GM12878 (cell line): ENCODE data around the gene PAIP2. TPM values are rescaled to one million over a fixed set of nuclear protein-coding genes. Genes with fewer than 3 reads are reported as not detected.

ENCODE experiments used
- ATF7 ChIP-seq: fragments of 450-650 bp; IDR thresholded peaks from 2 replicates; pipeline ENCODE4 v1.6.1; 2016; ENCODE audit warnings: low read depth, mild to moderate bottlenecking
- BCL11A ChIP-seq: IDR thresholded peaks from 2 replicates; pipeline ENCODE4 v1.6.1; 2011; ENCODE audit warnings: low read depth, low read length
- CHD4 ChIP-seq: fragments of 200-600 bp; sonication (generic); IDR thresholded peaks from 2 replicates; pipeline ENCODE4 v1.6.1; 2016; ENCODE audit warnings: mild to moderate bottlenecking
- EP300 ChIP-seq, 2 experiments: fragments of 150-350 bp in 1 of 2; IDR thresholded peaks; 2 replicates each; pipeline ENCODE4 v1.6.1; 2011 to 2012; ENCODE audit warnings: low read depth in 2 of 2, low read length in 2 of 2, borderline replicate concordance in 1 of 2, improper control_type of control experiment in 1 of 2, inconsistent platforms in 1 of 2; ENCODE audit not compliant: control insufficient read depth in 1 of 2
- HDAC2 ChIP-seq: fragments of 200-600 bp; sonication (generic); IDR thresholded peaks from 2 replicates; pipeline ENCODE4 v1.6.1; 2017
- IKZF2 ChIP-seq, 2 experiments: fragments of 450-650 bp; IDR thresholded peaks; 2 replicates each; pipeline ENCODE4 v1.6.1; 2017; ENCODE audit warnings: mild to moderate bottlenecking in 2 of 2, moderate library complexity in 2 of 2
- IRF4 ChIP-seq: IDR thresholded peaks from 2 replicates; pipeline ENCODE4 v1.6.1; 2011; ENCODE audit warnings: low read depth, low read length
- JUND ChIP-seq: IDR thresholded peaks from 2 replicates; pipeline ENCODE4 v1.6.1; 2012; ENCODE audit warnings: low read depth, mild to moderate bottlenecking, low read length, improper control_type of control experiment, moderate library complexity
- NFXL1 ChIP-seq: fragments of 450-650 bp; IDR thresholded peaks from 2 replicates; pipeline ENCODE4 v1.6.1; 2017; ENCODE audit warnings: antibody characterized with exemption, mild to moderate bottlenecking, borderline replicate concordance
- NFYB ChIP-seq: IDR thresholded peaks from 2 replicates; pipeline ENCODE4 v1.6.1; 2011; ENCODE audit warnings: low read depth, mild to moderate bottlenecking, low read length, improper control_type of control experiment, moderate library complexity; ENCODE audit not compliant: insufficient read depth
- NR2C1 ChIP-seq: fragments of 450-650 bp; IDR thresholded peaks from 2 replicates; pipeline ENCODE4 v1.6.1; 2017; ENCODE audit warnings: antibody characterized with exemption, mild to moderate bottlenecking, moderate library complexity
- PAX5 ChIP-seq: IDR thresholded peaks from 2 replicates; pipeline ENCODE4 v1.6.1; 2011; ENCODE audit warnings: low read depth, low read length, borderline replicate concordance
- POLR2A ChIP-seq: IDR thresholded peaks from 2 replicates; pipeline ENCODE4 v1.6.1; 2011; ENCODE audit warnings: low read depth, mild to moderate bottlenecking, low read length
- POLR2AphosphoS5 ChIP-seq: IDR thresholded peaks from 2 replicates; pipeline ENCODE4 v1.6.1; 2011; ENCODE audit warnings: mild to moderate bottlenecking, low read length, inconsistent platforms
- RAD21 ChIP-seq: IDR thresholded peaks from 2 replicates; pipeline ENCODE4 v1.6.1; 2011; ENCODE audit warnings: mild to moderate bottlenecking, low read depth, low read length, moderate library complexity; ENCODE audit not compliant: insufficient read depth
- RBBP5 ChIP-seq: fragments of 200-600 bp; sonication (generic); conservative IDR thresholded peaks from 2 replicates; pipeline ENCODE4 v1.6.1; 2016
- RELA ChIP-seq: fragments of 450-650 bp; IDR thresholded peaks from 2 replicates; pipeline ENCODE4 v1.8.0; 2014; ENCODE audit warnings: borderline replicate concordance; ENCODE audit not compliant: partially characterized antibody
- SIN3A ChIP-seq: IDR thresholded peaks from 2 replicates; pipeline ENCODE4 v1.6.1; 2012; ENCODE audit warnings: low read depth, low read length, improper control_type of control experiment
- SMARCA5 ChIP-seq: fragments of 450-650 bp; IDR thresholded peaks from 2 replicates; pipeline ENCODE4 v1.6.1; 2017; ENCODE audit warnings: mild to moderate bottlenecking
- SREBF1 ChIP-seq: IDR thresholded peaks from 2 replicates; pipeline ENCODE4 v1.6.1; 2012; ENCODE audit warnings: mild to moderate bottlenecking, low read length
- STAT1 ChIP-seq: fragments of 450-650 bp; conservative IDR thresholded peaks from 2 replicates; pipeline ENCODE4 v1.6.1; 2014; ENCODE audit warnings: antibody characterized with exemption, mild to moderate bottlenecking
- TARDBP ChIP-seq: IDR thresholded peaks from 2 replicates; pipeline ENCODE4 v1.6.1; 2016; ENCODE audit warnings: borderline replicate concordance
- USF2 ChIP-seq: IDR thresholded peaks from 2 replicates; pipeline ENCODE4 v1.6.1; 2011; ENCODE audit warnings: low read depth, low read length, improper control_type of control experiment, borderline replicate concordance
- ZNF217 ChIP-seq: fragments of 450-650 bp; IDR thresholded peaks from 2 replicates; pipeline ENCODE4 v1.6.1; 2017; ENCODE audit warnings: antibody characterized with exemption, mild to moderate bottlenecking
- ZNF24 ChIP-seq: fragments of 450-650 bp; IDR thresholded peaks from 2 replicates; pipeline ENCODE4 v1.6.1; 2017; ENCODE audit warnings: antibody characterized with exemption, mild to moderate bottlenecking
- polyA plus RNA-seq, 11 experiments: library from polyadenylated mRNA; depleted of rRNA in 4 of 11; unstranded in 6 of 11; stranded (reverse) in 5 of 11; fragments of >200 nt; fragmentation: Nextera tagmentation in 4 of 11; fragmentation: Illumina TruSeq in 1 of 11; extraction: Ambion mirVana in 4 of 11; extraction: Trizol in 1 of 11; gene quantifications; 1 replicate in 1 of 11; 2 replicates in 10 of 11; pipeline versions ENCODE4 v1.2.1 to v1.2.3, GENCODE V29; 2011 to 2016; ENCODE audit warnings: inconsistent platforms in 2 of 11, missing spikeins in 2 of 11, low read depth in 1 of 11
- total RNA-seq, 4 experiments: library from RNA; depleted of rRNA in 3 of 4; stranded (reverse); fragments of >200 nt in 3 of 4; fragmentation: Illumina TruSeq in 1 of 4; extraction: Trizol in 1 of 4; gene quantifications; 2 replicates each; pipeline versions ENCODE4 v1.2.1 to v1.2.3, GENCODE V29; 2013 to 2021
- TF ChIP-seq, protein P1 (sequence below): fragments of 450-650 bp; IDR thresholded peaks from 2 replicates; pipeline ENCODE4 v1.6.1; 2017; ENCODE audit warnings: mild to moderate bottlenecking, moderate library complexity

Gene PAIP2
- total and polyA plus RNA-seq, 10 of the 15 experiments (the other 5 are each of a cell fraction or from before 2014, with no cell fraction given), result 49.9 to 154 (median 102) TPM

DNA sequence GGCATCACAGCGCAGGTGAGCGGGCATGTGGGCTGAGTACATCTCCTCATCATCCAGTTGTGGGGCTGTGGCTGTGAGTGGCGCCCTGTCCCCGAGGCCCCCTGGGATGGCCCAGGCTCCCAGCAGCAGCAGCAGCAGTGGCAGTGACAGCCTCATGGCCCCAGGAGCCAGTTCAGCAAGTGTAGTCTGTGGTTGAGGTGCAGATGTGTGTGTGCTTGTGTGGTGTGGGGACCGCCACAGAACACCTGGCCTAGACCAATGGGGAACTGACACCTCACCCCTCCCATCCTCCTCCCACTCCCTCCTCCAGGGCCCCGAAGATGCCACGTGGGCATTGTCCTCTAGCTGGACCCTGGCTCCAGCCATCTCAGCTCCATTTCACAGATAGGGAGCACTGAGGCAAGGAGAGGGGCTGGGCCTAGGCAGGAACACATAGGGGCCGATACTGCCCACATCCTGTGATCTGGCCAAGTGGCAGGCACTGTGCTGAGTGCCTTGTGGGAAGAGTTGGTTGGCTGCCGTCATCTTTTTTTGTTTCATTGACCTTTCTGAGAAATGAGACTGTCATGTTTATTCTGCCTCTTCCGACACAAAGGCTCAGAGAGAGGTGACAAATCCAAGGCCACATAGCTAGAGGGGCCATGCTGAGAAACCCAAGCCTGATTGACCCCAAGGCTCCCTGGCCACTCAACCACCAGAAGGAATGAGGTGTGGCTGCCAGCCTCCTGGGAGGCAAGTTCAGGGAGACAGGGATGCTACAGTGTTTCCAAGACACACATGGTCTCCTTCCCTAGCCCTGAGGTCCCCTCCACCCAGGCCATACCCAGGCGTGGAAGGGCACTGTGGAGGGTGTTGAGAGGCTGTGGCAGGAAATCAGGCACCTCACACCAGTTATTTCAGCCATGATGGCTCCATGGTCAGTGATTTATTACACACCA is 48.3 kb downstream of the PAIP2 start, which contains the start of gene MZB1 (continued):
- TF ChIP-seq JUND (peak; percentile 50; the same call in 1 of the 2 replicates), IKZF2 (IDR thresholded peaks at IDR 0.05) (peak; percentile 82 to 88), POLR2A (no peak), SMARCA5 (peak; percentile 99), NFYB (peak; percentile 78), CHD4 (no peak), EP300 (IDR thresholded peaks at IDR 0.05; ENCODE audit: borderline replicate concordance in 1 of 2, control insufficient read depth in 1 of 2, low read depth in 2 of 2, low read length in 2 of 2) (peak; percentile 73 to 82), RBBP5 (no peak), TARDBP (0 out of 2 replicates have a peak, but pooled peaks have one; percentile 61), ZNF24 (peak; percentile 45; the same call in 1 of the 2 replicates), STAT1 (0 out of 2 replicates have a peak, but pooled peaks have one; percentile 23), HDAC2 (0 out of 2 replicates have a peak, but pooled peaks have one; percentile 45), ZNF217 (peak; percentile 95), NFXL1 (peak; percentile 98), POLR2AphosphoS5 (peak; percentile 96), RAD21 (no peak), USF2 (peak; percentile 71), RELA (peak; percentile 58), BCL11A (peak; percentile 41; the same call in 1 of the 2 replicates), NR2C1 (no peak), SIN3A (no peak), SREBF1 (no peak), ATF7 (peak; percentile 89), IRF4 (peak; percentile 85), PAX5 (peak; percentile 79)
- TF ChIP-seq, protein P1, sequence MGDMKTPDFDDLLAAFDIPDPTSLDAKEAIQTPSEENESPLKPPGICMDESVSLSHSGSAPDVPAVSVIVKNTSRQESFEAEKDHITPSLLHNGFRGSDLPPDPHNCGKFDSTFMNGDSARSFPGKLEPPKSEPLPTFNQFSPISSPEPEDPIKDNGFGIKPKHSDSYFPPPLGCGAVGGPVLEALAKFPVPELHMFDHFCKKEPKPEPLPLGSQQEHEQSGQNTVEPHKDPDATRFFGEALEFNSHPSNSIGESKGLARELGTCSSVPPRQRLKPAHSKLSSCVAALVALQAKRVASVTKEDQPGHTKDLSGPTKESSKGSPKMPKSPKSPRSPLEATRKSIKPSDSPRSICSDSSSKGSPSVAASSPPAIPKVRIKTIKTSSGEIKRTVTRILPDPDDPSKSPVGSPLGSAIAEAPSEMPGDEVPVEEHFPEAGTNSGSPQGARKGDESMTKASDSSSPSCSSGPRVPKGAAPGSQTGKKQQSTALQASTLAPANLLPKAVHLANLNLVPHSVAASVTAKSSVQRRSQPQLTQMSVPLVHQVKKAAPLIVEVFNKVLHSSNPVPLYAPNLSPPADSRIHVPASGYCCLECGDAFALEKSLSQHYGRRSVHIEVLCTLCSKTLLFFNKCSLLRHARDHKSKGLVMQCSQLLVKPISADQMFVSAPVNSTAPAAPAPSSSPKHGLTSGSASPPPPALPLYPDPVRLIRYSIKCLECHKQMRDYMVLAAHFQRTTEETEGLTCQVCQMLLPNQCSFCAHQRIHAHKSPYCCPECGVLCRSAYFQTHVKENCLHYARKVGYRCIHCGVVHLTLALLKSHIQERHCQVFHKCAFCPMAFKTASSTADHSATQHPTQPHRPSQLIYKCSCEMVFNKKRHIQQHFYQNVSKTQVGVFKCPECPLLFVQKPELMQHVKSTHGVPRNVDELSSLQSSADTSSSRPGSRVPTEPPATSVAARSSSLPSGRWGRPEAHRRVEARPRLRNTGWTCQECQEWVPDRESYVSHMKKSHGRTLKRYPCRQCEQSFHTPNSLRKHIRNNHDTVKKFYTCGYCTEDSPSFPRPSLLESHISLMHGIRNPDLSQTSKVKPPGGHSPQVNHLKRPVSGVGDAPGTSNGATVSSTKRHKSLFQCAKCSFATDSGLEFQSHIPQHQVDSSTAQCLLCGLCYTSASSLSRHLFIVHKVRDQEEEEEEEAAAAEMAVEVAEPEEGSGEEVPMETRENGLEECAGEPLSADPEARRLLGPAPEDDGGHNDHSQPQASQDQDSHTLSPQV, result no peak
